Testis (tissue), 2 donors: ENCODE results near the gene ATP6V1G1.

Source experiments
- POLR2A ChIP-seq: fragments of 450-650 bp; IDR thresholded peaks from one replicate; pipeline ENCODE4 v1.6.1; 2017; ENCODE audit warnings: antibody characterized with exemption, mild to moderate bottlenecking, moderate library complexity
- TF ChIP-seq, protein P1 (sequence below), 3 experiments: fragments of 450-650 bp in 2 of 3; fragments of 200-600 bp in 1 of 3; sonication (generic) in 1 of 3; IDR thresholded peaks; one replicate each; pipeline ENCODE4 v1.5.1; 2016 to 2019; ENCODE audit warnings: antibody characterized with exemption in 3 of 3, mild to moderate bottlenecking in 2 of 3, moderate library complexity in 1 of 3

DNA sequence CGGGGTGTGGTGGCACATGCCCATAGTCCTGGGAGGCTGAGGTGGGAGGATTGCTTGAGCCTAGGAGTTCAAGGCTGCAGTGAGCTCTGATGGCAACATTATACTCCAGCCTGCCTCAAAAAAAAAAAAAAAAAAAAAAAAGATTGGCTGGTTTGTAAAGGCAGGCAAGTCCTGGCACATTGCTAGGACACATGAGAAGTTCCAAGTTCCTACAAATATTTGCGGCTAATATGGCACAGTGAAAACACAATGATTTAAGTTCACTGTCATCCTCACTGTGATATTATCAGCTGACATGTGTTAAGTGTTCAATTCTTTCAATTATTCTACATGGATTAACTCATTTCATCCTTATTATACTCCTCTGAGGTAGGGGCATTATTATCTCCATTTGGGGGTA is 43.6 kb downstream of the ATP6V1G1 start:
- TF ChIP-seq, protein P1, sequence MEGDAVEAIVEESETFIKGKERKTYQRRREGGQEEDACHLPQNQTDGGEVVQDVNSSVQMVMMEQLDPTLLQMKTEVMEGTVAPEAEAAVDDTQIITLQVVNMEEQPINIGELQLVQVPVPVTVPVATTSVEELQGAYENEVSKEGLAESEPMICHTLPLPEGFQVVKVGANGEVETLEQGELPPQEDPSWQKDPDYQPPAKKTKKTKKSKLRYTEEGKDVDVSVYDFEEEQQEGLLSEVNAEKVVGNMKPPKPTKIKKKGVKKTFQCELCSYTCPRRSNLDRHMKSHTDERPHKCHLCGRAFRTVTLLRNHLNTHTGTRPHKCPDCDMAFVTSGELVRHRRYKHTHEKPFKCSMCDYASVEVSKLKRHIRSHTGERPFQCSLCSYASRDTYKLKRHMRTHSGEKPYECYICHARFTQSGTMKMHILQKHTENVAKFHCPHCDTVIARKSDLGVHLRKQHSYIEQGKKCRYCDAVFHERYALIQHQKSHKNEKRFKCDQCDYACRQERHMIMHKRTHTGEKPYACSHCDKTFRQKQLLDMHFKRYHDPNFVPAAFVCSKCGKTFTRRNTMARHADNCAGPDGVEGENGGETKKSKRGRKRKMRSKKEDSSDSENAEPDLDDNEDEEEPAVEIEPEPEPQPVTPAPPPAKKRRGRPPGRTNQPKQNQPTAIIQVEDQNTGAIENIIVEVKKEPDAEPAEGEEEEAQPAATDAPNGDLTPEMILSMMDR (IDR thresholded peaks at IDR 0.05), result no peak
- no peak for TF ChIP-seq POLR2A
